Measurements from ENCODE around the gene NPHP1. TPM values are rescaled to one million over a fixed set of nuclear protein-coding genes. Genes with fewer than 3 reads are reported as not detected.

The NPHP1 gene
- total and polyA plus RNA-seq, 2 donors from 2014 or later: 11.8 to 18.3 TPM

GRCh38 chr2:110173523-110173922 is 31.3 kb downstream of the NPHP1 start:
- no peak for FAIRE-seq
- intact Hi-C loops (cut with DNase I): no loop called here

GRCh38 chr2:110172506-110172905 is 32.3 kb downstream of the NPHP1 start:
- no peaks in the 10 kb centered on the region for H3K9me3 ChIP-seq (ENCODE audit: control insufficient read depth in 2 of 3, insufficient read depth in 1 of 3, low read length in 3 of 3)
- DNase-seq: no peak
- FAIRE-seq: no peak
- no peaks in the 10 kb centered on the region for H3K27me3 ChIP-seq (ENCODE audit: control insufficient read depth, insufficient read depth, low read length)
- no peak overlapping the region for H3K4me3 ChIP-seq (ENCODE audit: low read length in 3 of 3)
- no peaks in the 10 kb centered on the region for H3K36me3 ChIP-seq (ENCODE audit: control insufficient read depth in 2 of 3, insufficient read depth in 3 of 3, low read length in 3 of 3)
- TF ChIP-seq CTCF (IDR thresholded peaks at IDR 0.05; ENCODE audit: borderline replicate concordance, extremely low read depth, insufficient read depth): no peak
- no peak overlapping the region for H3K9ac ChIP-seq (ENCODE audit: low read length in 3 of 3)
- intact Hi-C loops (cut with DNase I): no loop called here
- H3K27ac ChIP-seq (ENCODE audit: low read depth in 2 of 2, low read length in 2 of 2): no peak overlapping the region
- no peaks in the 10 kb centered on the region for H3K4me1 ChIP-seq (ENCODE audit: control insufficient read depth in 2 of 3, insufficient read depth in 2 of 3, low read depth in 1 of 3, low read length in 3 of 3)

More at GRCh38 chr2:110173523-110173922, 31.3 kb downstream of the NPHP1 start:
- Histone ChIP-seq H3K27ac (ENCODE audit: low read depth in 2 of 2, low read length in 2 of 2) (no peak overlapping the region), H3K4me3 (ENCODE audit: low read length in 3 of 3) (no peak overlapping the region), H3K27me3 (ENCODE audit: control insufficient read depth, insufficient read depth, low read length) (no peaks in the 10 kb centered on the region), H3K4me1 (ENCODE audit: control insufficient read depth in 2 of 3, insufficient read depth in 2 of 3, low read depth in 1 of 3, low read length in 3 of 3) (no peaks in the 10 kb centered on the region), H3K36me3 (ENCODE audit: control insufficient read depth in 2 of 3, insufficient read depth in 3 of 3, low read length in 3 of 3) (no peaks in the 10 kb centered on the region), H3K9ac (ENCODE audit: low read length in 3 of 3) (no peak overlapping the region), H3K9me3 (ENCODE audit: control insufficient read depth in 2 of 3, insufficient read depth in 1 of 3, low read length in 3 of 3) (no peaks in the 10 kb centered on the region)
- no peak for TF ChIP-seq CTCF (IDR thresholded peaks at IDR 0.05; ENCODE audit: borderline replicate concordance, extremely low read depth, insufficient read depth)
- DNase-seq: no peak

GRCh38 chr2:110170102-110170501 is 34.7 kb downstream of the NPHP1 start:
- no peak for FAIRE-seq
- Histone ChIP-seq H3K27me3 (ENCODE audit: control insufficient read depth, insufficient read depth, low read length) (no peaks in the 10 kb centered on the region), H3K4me1 (ENCODE audit: control insufficient read depth in 2 of 3, insufficient read depth in 2 of 3, low read depth in 1 of 3, low read length in 3 of 3) (no peaks in the 10 kb centered on the region), H3K27ac (ENCODE audit: low read depth in 2 of 2, low read length in 2 of 2) (no peak overlapping the region), H3K9me3 (ENCODE audit: control insufficient read depth in 2 of 3, insufficient read depth in 1 of 3, low read length in 3 of 3) (no peaks in the 10 kb centered on the region), H3K4me3 (ENCODE audit: low read length in 3 of 3) (no peak overlapping the region), H3K9ac (ENCODE audit: low read length in 3 of 3) (no peak overlapping the region), H3K36me3 (ENCODE audit: control insufficient read depth in 2 of 3, insufficient read depth in 3 of 3, low read length in 3 of 3) (no peaks in the 10 kb centered on the region)
- no peak for DNase-seq
- intact Hi-C loops (cut with DNase I): no loop called here
- TF ChIP-seq CTCF (IDR thresholded peaks at IDR 0.05; ENCODE audit: borderline replicate concordance, extremely low read depth, insufficient read depth): no peak

GRCh38 chr2:110167326-110168000 is 37.4 kb downstream of the NPHP1 start:
- Histone ChIP-seq H3K36me3 (ENCODE audit: control insufficient read depth in 2 of 3, insufficient read depth in 3 of 3, low read length in 3 of 3) (no peaks in the 10 kb centered on the region), H3K9ac (ENCODE audit: low read length in 3 of 3) (no peak overlapping the region), H3K27ac (ENCODE audit: low read depth in 2 of 2, low read length in 2 of 2) (no peak overlapping the region), H3K4me3 (ENCODE audit: low read length in 3 of 3) (no peak overlapping the region), H3K9me3 (ENCODE audit: control insufficient read depth in 2 of 3, insufficient read depth in 1 of 3, low read length in 3 of 3) (no peaks in the 10 kb centered on the region), H3K27me3 (ENCODE audit: control insufficient read depth, insufficient read depth, low read length) (no peaks in the 10 kb centered on the region), H3K4me1 (ENCODE audit: control insufficient read depth in 2 of 3, insufficient read depth in 2 of 3, low read depth in 1 of 3, low read length in 3 of 3) (no peaks in the 10 kb centered on the region)
- no peak for TF ChIP-seq CTCF (IDR thresholded peaks at IDR 0.05; ENCODE audit: borderline replicate concordance, extremely low read depth, insufficient read depth)
- intact Hi-C loops (cut with DNase I): no loop called here
- DNase-seq (no peak), FAIRE-seq (no peak)
